HCT116 (cell line): ENCODE measurements around the gene POLR1B.

Experiments
- POLR2A ChIP-seq: IDR thresholded peaks from 2 replicates; pipeline ENCODE4 v1.7.0; 2011; ENCODE audit warnings: borderline replicate concordance; ENCODE audit not compliant: insufficient read depth, insufficient read length; ENCODE audit errors: extremely low read depth
- SP1 ChIP-seq: IDR thresholded peaks from 2 replicates; pipeline ENCODE4 v1.6.1; 2012; ENCODE audit warnings: low read depth
- TCF7L2 ChIP-seq: IDR thresholded peaks from 2 replicates; pipeline ENCODE4 v1.7.0; 2011; ENCODE audit warnings: borderline replicate concordance, inconsistent platforms; ENCODE audit not compliant: insufficient read depth, insufficient read length; ENCODE audit errors: extremely low read depth
- TF ChIP-seq, protein P1 (sequence below), 3 experiments: fragments of 200-600 bp in 1 of 3; sonication (generic) in 1 of 3; IDR thresholded peaks in 2 of 3; conservative IDR thresholded peaks in 1 of 3; 2 replicates each; pipeline ENCODE4 v1.5.1; 2012 to 2017; ENCODE audit warnings: low read depth in 2 of 3, low read length in 2 of 3, antibody characterized with exemption in 1 of 3, borderline replicate concordance in 1 of 3, control low read depth in 1 of 3, mild to moderate bottlenecking in 1 of 3, mixed read lengths in 1 of 3, mixed run types in 1 of 3, moderate library complexity in 1 of 3; ENCODE audit not compliant: insufficient read depth in 1 of 3

GRCh38 chr2:112585400-112585799 is 43.1 kb downstream of the POLR1B start:
- TF ChIP-seq POLR2A (no peak), TCF7L2 (no peak), SP1 (no peak)
- TF ChIP-seq, protein P1, sequence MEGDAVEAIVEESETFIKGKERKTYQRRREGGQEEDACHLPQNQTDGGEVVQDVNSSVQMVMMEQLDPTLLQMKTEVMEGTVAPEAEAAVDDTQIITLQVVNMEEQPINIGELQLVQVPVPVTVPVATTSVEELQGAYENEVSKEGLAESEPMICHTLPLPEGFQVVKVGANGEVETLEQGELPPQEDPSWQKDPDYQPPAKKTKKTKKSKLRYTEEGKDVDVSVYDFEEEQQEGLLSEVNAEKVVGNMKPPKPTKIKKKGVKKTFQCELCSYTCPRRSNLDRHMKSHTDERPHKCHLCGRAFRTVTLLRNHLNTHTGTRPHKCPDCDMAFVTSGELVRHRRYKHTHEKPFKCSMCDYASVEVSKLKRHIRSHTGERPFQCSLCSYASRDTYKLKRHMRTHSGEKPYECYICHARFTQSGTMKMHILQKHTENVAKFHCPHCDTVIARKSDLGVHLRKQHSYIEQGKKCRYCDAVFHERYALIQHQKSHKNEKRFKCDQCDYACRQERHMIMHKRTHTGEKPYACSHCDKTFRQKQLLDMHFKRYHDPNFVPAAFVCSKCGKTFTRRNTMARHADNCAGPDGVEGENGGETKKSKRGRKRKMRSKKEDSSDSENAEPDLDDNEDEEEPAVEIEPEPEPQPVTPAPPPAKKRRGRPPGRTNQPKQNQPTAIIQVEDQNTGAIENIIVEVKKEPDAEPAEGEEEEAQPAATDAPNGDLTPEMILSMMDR (IDR thresholded peaks at IDR 0.05 in 2 of 3, conservative IDR thresholded peaks at IDR 0.05 in 1 of 3; ENCODE audit: borderline replicate concordance in 1 of 3, insufficient read depth in 1 of 3, low read depth in 2 of 3, low read length in 2 of 3): no peak
